Suprapubic skin (tissue), 3 donors: Measurements from ENCODE around the gene IFIT5.

Source experiments
- EP300 ChIP-seq: sonication (generic); formaldehyde crosslinking; IDR thresholded peaks from one replicate; pipeline ENCODE4 v1.6.1; 2017; ENCODE audit warnings: antibody characterized with exemption
- POLR2A ChIP-seq, 2 donors: fragments of 450-650 bp; IDR thresholded peaks; one replicate each; pipeline ENCODE4 v1.6.1; 2017; ENCODE audit warnings: antibody characterized with exemption in 2 of 2, mild to moderate bottlenecking in 2 of 2, moderate library complexity in 2 of 2
- TF ChIP-seq, protein P1 (sequence below), 2 donors: fragments of 200-600 bp in 1 of 2; fragments of 450-650 bp in 1 of 2; sonication (generic) in 1 of 2; IDR thresholded peaks; one replicate each; pipeline ENCODE4 v1.5.1; 2016 to 2019; ENCODE audit warnings: antibody characterized with exemption in 2 of 2, mild to moderate bottlenecking in 1 of 2, moderate library complexity in 1 of 2

- TF ChIP-seq POLR2A (IDR thresholded peaks at IDR 0.05) = no peak
- TF ChIP-seq, protein P1, sequence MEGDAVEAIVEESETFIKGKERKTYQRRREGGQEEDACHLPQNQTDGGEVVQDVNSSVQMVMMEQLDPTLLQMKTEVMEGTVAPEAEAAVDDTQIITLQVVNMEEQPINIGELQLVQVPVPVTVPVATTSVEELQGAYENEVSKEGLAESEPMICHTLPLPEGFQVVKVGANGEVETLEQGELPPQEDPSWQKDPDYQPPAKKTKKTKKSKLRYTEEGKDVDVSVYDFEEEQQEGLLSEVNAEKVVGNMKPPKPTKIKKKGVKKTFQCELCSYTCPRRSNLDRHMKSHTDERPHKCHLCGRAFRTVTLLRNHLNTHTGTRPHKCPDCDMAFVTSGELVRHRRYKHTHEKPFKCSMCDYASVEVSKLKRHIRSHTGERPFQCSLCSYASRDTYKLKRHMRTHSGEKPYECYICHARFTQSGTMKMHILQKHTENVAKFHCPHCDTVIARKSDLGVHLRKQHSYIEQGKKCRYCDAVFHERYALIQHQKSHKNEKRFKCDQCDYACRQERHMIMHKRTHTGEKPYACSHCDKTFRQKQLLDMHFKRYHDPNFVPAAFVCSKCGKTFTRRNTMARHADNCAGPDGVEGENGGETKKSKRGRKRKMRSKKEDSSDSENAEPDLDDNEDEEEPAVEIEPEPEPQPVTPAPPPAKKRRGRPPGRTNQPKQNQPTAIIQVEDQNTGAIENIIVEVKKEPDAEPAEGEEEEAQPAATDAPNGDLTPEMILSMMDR (IDR thresholded peaks at IDR 0.05) = no peak
- TF ChIP-seq EP300 = no peak
Observed at GRCh38 chr10:89399956-89400355, 14.4 kb upstream of the IFIT5 start.
